ENCODE results near the gene ACOT11.
A peak's percentile ranks its signal among the peaks of the same experiment; 100 is the strongest.

Gene ACOT11

DNA sequence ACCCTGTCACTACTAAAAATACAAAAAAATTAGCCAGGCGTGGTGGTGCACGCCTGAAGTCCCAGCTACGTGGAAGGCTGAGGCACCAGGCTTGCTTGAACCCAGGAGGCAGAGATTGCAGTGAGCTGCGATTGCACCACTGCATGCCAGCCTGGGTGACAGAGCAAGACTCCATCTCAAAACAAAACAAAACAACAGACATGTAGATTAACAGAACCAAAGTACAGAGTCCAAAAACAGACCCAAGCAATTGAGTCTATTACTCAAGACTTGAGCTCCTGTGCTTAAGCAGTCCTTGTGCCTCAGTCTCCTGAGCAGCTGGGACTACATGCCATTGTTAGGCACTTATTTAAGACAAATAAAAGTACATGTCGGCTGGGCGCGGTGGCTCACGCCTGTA, 9.5 kb upstream of the ACOT11 start:
- TF ChIP-seq, protein P1, sequence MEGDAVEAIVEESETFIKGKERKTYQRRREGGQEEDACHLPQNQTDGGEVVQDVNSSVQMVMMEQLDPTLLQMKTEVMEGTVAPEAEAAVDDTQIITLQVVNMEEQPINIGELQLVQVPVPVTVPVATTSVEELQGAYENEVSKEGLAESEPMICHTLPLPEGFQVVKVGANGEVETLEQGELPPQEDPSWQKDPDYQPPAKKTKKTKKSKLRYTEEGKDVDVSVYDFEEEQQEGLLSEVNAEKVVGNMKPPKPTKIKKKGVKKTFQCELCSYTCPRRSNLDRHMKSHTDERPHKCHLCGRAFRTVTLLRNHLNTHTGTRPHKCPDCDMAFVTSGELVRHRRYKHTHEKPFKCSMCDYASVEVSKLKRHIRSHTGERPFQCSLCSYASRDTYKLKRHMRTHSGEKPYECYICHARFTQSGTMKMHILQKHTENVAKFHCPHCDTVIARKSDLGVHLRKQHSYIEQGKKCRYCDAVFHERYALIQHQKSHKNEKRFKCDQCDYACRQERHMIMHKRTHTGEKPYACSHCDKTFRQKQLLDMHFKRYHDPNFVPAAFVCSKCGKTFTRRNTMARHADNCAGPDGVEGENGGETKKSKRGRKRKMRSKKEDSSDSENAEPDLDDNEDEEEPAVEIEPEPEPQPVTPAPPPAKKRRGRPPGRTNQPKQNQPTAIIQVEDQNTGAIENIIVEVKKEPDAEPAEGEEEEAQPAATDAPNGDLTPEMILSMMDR (IDR thresholded peaks at IDR 0.05): no peak
- no peak for DNase-seq (ENCODE audit: low spot score)
- Histone ChIP-seq H3K4me3 (no peak overlapping the region), H3K27ac (no peak overlapping the region)

DNA sequence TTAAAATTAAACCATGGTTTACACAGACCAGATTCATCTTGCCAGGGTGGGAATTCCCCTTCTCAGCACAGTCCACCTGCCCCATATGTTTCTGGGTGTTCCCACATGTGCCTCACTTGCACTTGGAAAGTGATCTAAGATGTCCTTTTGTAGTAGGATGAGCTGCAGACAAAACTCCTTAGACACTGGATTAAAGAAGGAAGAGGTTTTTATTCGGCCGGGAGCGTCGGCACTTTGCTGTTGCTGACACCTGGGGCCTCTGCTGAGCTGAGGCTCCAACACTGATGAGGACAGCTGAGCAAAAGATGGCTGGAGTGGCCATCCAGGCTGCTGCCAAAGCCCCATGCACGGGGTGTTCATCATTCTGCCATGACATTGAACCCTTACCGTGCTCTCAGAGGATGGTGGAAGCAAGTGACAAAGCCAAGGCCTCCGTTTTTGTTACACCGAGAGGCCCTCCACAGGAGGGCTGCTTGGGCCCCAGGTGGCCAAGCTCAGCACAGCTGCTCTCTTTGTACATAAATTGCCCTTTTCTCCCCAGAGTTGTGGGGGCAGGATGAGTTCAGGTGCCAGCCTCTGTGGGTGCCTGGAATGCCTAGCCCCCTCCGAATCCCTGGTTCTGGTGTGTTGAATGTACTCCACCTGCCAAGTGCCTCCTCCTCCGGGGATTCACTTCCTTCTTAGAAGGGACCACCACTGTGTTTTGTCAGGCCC, 7.3 kb upstream of the ACOT11 start:
- TF ChIP-seq, protein P1 (IDR thresholded peaks at IDR 0.05): no peak
- no peak overlapping the region for H3K27ac ChIP-seq
- H3K4me3 ChIP-seq: no peak overlapping the region
- DNase-seq (ENCODE audit: low spot score): no peak

DNA sequence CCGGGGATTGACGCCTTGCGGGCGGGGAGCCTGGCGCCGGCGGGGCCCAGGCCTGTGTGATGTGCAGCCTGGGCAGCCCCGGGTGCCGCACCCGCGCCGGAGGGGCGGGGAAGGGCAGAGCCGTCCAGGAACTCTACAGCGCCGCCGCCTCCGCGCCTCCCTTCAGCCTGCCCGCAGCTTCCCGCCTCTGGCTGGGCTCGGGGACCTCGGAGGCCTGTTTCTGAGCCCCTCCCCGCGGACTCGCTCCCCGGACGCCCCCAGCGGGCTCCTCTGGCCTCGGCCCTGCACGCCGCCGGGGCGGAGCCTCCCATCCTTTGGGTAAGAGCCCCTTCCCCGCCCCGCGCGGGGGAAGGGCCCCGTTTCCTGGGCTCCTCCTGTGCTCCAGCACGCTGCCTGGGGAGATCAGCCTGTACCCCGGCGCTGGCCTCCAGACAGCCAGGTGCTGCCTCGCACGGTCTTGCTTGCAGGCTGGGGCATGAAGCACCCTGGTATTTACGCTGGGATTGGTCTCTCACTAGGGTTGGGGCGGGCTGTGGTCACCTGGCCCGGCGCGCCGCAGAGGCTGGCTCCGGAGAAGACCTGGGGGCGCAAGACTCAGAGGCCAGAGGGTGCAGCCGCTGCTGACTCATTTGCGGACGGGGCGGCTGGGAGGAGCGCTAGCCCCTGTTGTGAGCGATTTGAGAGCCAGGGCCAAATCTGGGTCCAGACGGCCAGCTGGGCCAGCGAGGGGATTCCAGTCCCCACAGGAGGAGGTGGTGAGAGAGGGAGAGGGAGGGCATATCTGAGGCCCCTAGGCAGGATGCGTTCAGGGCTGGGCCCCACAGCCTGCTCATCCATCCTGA, 5.7 kb upstream of the ACOT11 start:
- TF ChIP-seq, protein P1 (IDR thresholded peaks at IDR 0.05): no peak
- DNase-seq (ENCODE audit: low spot score): peak; percentile 83
- H3K27ac ChIP-seq: peak overlapping the region; percentile 73 to 80
- peak overlapping the region; percentile 76 for H3K4me3 ChIP-seq

DNA sequence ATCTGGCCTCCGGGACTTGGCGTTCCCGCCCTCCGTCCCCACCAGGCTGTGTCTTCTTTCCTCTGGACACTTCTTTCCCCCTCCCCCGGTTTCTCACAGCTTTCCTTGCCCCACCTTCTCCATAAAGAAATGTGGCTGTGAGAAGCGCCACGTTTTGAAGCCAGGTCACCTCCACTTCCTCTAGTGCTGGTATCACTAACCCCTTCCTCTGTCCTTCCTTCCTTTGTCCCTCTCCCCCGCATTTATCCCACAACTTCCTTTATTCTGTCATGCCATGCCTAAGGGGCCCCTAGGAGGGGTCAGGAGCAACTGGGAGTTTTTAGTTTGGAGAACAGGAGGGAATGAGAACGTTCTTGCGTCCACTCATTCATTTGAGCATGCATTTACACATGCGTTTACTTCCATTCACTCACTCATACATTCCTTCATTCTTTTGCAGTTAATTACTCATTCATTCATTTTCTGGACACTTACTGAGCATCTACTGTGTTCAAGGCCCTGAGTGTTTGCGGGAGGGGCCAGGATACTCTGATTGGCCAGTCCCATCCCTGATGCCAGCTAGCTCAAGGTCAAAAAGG, 5.0 kb upstream of the ACOT11 start:
- no peak for DNase-seq (ENCODE audit: low spot score)
- peak overlapping the region; percentile 73 to 80 for H3K27ac ChIP-seq
- peak overlapping the region; percentile 76 for H3K4me3 ChIP-seq
- TF ChIP-seq, protein P1 (IDR thresholded peaks at IDR 0.05): no peak

DNA sequence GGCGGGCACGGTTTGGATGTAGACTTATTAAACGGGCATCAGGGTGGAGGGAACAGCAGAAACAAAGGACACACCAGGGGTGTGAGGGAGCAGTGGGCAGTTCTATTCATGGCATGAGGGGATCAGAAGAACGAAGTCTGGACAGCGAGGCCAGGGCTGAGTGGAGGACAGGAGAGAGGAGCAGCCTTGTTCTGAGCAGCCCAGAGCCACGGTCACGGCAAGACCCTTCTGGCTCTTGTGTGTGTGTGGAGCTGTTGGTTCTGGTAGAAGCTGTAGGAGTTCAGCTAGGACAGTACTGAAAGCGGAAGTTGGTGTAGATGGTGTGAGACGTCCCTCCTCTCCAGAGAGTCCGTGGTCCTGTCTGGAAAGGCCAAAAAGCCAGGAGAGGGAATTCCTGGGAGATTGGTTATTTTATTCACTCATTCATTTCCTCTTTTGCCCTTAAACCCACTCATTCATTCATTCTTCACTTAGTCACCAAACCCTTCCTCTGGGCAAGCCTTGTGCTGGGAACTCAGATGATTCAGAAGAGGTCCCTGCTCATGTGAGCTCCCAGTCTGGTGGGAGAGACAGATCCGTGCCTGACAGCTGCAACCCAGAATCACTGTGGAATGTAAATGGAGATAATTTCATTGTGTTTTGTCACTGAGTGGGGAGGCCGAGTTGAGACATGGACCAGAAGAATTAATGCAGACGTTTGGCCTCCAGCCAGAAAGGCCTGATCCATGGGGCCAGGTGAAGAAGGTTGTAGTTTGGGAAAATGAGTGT, 4.1 kb upstream of the ACOT11 start:
- H3K4me3 ChIP-seq: no peak overlapping the region
- TF ChIP-seq, protein P1 (IDR thresholded peaks at IDR 0.05): no peak
- peak overlapping the region in 1 of 2 donors; percentile 80 for H3K27ac ChIP-seq
- DNase-seq (ENCODE audit: low spot score): no peak

DNA sequence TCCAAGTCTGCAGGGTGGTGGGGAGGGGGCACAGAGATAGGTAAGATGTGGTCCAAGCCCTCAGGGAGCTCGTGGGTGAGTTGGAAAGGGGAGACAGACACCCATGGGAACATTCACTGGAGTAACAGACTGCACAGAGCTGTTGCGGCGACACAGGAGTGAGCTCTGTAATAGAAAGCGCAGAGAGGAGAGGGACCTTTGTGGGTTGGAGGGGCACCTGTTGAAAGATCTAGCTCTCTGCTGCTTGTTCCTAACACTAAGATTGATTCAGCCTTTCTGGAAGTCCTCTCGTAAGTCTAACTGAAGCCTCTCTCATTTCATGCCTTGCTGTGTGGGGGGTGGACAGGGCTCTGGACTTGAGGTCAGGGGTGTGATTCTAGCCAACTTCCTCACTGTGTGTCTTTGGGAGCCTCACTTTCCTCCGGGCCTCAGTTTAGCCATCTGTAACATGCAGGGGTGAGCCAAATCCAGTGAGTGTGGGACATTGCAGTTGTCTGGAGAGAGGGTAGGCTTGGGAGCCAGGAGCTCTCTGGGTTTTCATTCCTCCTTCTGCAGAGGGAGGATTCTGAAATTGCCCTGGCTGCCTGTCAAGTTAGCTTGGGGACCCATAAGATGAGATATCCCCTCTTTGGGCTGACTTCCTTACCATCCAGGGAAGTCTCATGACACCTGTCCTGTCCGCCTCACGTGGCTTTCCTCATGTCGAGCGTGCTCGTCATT, 2.0 kb upstream of the ACOT11 start:
- TF ChIP-seq, protein P1 (IDR thresholded peaks at IDR 0.05): no peak
- H3K27ac ChIP-seq: no peak overlapping the region
- no peak overlapping the region for H3K4me3 ChIP-seq
- no peak for DNase-seq (ENCODE audit: low spot score)

All from coronary artery (tissue), 2 donors.